AG04449 (cell line): Measurements from ENCODE around the gene PELI3.

Experiments
- CTCF ChIA-PET: fragments of 350-600 bp; formaldehyde crosslinking; extraction: SDS; loops from one replicate; lab custom pipeline; 2021; ENCODE audit warnings: antibody characterized with exemption; lab: Yijun Ruan, JAX
- POLR2A ChIA-PET: fragments of 400-600, 350-600 bp; formaldehyde crosslinking; extraction: SDS; loops from one replicate; lab custom pipeline; 2020; ENCODE audit warnings: antibody characterized with exemption, inconsistent platforms; lab: Yijun Ruan, JAX
- DNase-seq: peaks from one replicate; pipeline ENCODE4 v3.0.0-alpha.2; 2010; ENCODE audit warnings: low read depth, low spot score
- H3K4me3 ChIP-seq: 2 replicates; pipeline ENCODE4 v1.5.1; 2011; ENCODE audit warnings: low read depth, mild to moderate bottlenecking, control low read depth, low read length
- TF ChIP-seq, protein P1 (sequence below): IDR thresholded peaks from one replicate; pipeline ENCODE4 v1.5.1; 2011; ENCODE audit warnings: mild to moderate bottlenecking, moderate library complexity, low read length, control low read depth, inconsistent platforms; ENCODE audit not compliant: insufficient read depth; ENCODE audit errors: missing control alignments

The PELI3 gene

DNA sequence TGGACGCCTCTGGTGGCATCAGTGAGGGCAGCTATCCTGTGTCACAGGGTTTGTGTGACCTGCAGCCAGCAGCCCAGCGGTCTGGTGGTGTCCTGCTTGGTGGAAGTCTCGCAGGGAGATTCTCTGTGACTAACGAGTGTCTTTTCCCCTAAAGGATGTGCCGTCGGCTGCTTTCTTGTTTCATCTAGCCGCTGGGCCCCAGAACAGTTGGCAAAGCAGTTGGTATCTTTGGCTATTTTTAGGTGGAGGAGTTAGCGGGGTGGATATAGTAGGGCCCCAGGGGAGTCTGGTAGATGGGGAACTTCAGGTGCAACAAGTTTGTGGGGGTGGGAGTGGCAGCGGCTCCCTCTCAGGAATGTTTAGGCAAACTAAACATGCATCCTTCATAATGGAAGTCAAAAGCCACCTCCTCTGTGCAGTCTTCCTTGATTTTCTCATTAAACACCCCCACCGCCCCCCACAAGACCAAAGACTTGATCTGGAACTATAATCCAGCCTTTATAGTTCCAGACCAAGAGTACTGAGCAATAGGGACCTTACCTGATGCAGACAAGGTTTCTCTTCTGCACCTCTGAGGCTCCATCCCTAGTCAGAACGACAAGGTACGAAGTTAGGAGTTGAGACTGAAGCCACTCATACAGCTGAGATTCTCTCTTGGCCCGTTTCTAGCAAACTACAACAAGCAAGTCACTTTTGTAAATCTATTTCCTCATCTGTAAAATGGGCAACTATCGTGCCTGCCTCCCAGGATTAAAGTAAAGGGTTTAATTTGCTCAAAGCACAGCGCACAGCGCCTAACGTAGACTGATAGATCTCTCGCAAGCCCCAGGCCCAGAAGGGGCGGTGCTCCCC lies 1.1 kb upstream of the PELI3 start:
- CTCF ChIA-PET, result interaction anchor here (0.7 to 2.7 kb wide), 8 partner anchors 10 to 213 kb away, joined by 3 to 10 read pairs (median 4); partner anchors contain the start of genes MRPL11 and RBM4B
- H3K4me3 ChIP-seq, result peak overlapping the region; percentile 69
- TF ChIP-seq, protein P1, sequence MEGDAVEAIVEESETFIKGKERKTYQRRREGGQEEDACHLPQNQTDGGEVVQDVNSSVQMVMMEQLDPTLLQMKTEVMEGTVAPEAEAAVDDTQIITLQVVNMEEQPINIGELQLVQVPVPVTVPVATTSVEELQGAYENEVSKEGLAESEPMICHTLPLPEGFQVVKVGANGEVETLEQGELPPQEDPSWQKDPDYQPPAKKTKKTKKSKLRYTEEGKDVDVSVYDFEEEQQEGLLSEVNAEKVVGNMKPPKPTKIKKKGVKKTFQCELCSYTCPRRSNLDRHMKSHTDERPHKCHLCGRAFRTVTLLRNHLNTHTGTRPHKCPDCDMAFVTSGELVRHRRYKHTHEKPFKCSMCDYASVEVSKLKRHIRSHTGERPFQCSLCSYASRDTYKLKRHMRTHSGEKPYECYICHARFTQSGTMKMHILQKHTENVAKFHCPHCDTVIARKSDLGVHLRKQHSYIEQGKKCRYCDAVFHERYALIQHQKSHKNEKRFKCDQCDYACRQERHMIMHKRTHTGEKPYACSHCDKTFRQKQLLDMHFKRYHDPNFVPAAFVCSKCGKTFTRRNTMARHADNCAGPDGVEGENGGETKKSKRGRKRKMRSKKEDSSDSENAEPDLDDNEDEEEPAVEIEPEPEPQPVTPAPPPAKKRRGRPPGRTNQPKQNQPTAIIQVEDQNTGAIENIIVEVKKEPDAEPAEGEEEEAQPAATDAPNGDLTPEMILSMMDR, result no peak
- POLR2A ChIA-PET, result interaction anchor here (1.0 to 1.5 kb wide), 2 partner anchors 15 to 212 kb away, joined by 3 to 9 read pairs; partner anchors contain the start of genes DPP3 and RBM4B
- no peak for DNase-seq

DNA sequence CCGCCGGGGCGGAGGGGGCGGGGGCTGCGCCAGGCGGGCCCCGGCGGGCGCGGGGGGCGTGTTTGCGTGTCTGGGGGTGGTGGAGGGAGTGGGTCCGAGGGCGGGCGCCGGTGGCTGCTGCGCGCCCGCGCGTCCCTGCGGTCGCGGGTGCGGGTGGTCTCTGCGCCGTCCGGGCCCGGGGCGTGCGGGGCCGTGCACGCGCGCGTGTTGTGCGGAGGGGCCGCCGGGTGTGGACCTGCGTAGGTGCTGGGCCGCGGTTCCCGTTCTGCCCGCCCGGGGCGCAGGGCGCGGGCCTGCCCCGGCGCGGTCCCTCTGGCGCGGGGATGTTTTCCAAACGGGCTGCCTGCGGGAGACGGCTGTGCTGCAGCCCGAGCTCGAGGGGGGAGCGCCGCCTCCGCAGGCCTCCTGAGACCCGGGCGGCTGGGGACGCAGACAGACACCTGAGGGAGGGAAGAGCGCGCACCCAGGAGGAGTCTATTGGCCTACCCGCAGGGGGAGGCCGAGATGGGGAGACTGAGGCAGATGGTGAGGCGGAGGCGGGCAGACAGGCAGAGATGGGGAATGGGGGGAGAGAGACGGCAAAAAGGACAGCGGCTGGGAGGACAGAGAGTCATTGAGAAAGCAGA lies 442 bp downstream of the PELI3 start:
- CTCF ChIA-PET, result interaction anchor here (1.0 to 6.0 kb wide), 8 partner anchors 11 to 211 kb away, joined by 3 to 66 read pairs (median 6); partner anchors contain the start of genes DPP3, MRPL11 and RBM4B
- no peak for DNase-seq
- POLR2A ChIA-PET, result interaction anchor here (0.6 to 1.6 kb wide), 3 partner anchors 13 to 39 kb away, joined by 3 to 9 read pairs (median 9); partner anchors contain the start of genes DPP3 and MRPL11
- peak overlapping the region; percentile 69 for H3K4me3 ChIP-seq
- TF ChIP-seq, protein P1, result peak; percentile 34

DNA sequence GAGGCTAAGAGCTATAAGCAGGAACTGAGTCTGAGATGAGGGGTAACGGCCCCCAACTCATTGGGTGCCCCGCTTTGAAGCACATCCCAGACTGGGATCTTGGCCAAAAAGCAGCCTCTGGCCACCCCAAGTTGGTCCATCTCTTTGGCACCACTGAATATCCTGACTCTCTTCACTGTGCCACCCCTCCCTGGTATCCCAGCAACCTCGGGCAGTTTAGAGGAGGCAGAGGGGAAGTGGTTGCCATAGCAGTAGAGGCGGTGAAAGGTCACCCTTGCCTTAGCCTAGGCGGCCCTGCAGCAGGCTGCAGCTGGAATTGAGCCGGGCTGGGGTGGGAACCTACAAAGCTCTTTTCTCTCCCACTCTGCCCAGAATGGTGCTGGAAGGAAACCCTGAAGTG lies 1.1 kb downstream of the PELI3 start:
- TF ChIP-seq, protein P1, result no peak
- DNase-seq, result no peak
- POLR2A ChIA-PET, result interaction anchor here (1.6 kb wide), 1 partner anchor 29 kb away, joined by 9 read pairs; the partner anchor contains the start of gene MRPL11
- CTCF ChIA-PET, result interaction anchor here (1.1 to 6.0 kb wide), 5 partner anchors 11 to 211 kb away, joined by 3 to 66 read pairs (median 8); partner anchors contain the start of genes DPP3, MRPL11 and RBM4B
- peak overlapping the region; percentile 69 for H3K4me3 ChIP-seq

DNA sequence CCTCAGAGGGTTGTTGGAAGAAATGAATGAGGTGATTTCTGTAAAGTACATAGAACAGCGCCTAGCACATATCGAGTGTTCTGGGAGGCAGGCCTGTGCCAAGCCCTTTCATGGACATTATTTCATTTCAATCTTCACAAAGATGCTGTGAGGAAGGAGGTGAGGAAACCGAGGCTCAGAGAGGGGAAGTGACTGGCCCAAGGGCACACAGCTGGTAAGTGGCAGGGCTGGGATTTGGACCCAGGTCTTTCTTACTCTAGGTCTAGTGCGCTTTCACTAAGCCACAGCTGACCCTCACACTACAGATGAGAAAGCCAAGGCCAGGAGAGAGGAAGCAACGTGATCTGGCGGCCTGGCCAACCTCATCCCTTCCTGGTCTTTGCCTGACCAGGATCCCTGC lies 2.0 kb downstream of the PELI3 start:
- H3K4me3 ChIP-seq, result no peak overlapping the region
- TF ChIP-seq, protein P1, result no peak
- DNase-seq, result no peak
- CTCF ChIA-PET, result interaction anchor here (0.9 to 6.0 kb wide), 7 partner anchors 10 to 82 kb away, joined by 3 to 66 read pairs (median 4); partner anchors contain the start of genes DPP3 and MRPL11
- POLR2A ChIA-PET, result interaction anchor here (1.6 kb wide), 1 partner anchor 11 kb away, joined by 8 read pairs; the partner anchor contains the start of gene DPP3

DNA sequence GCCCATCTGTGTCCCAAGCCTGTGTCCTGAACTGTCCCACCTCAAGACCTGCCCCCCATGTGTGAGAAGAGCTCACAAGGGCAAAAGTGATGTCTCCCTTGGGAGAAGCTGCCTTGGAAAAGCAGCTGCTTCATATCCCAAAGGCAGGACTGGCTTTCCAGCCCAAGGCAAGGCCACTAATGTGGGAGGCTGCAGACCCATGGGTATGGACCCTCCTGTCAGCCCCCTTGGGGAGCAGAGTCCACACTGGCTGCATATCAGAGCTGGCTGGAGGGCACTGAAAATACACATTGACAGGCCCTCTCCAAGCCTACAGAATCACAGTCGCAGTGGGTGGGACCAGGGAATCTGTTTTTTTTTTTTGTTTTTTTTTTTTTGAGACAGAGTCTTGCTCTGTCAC lies 2.7 kb downstream of the PELI3 start:
- POLR2A ChIA-PET, result interaction anchor here (1.6 kb wide), 1 partner anchor 11 kb away, joined by 8 read pairs; the partner anchor contains the start of gene DPP3
- TF ChIP-seq, protein P1, result no peak
- CTCF ChIA-PET, result interaction anchor here (0.7 to 6.0 kb wide), 8 partner anchors 9 to 83 kb away, joined by 3 to 66 read pairs (median 4); partner anchors contain the start of genes DPP3 and MRPL11
- no peak overlapping the region for H3K4me3 ChIP-seq
- no peak for DNase-seq
